Stimulated activated CD8-positive, alpha-beta memory T cell treated with anti-CD3 and anti-CD28 coated beads, Interleukin-4, amount 100 ng/mL, for 4 hours (primary cell): ENCODE measurements around the gene NEGR1.

Source experiments
- DNase-seq, 2 donors: peaks; one replicate each; pipeline ENCODE4 v3.0.0-alpha.2; 2020; ENCODE audit warnings: low read depth in 2 of 2, low spot score in 1 of 2

NEGR1 gene

GRCh38 chr1:72122099-72122880, 160.0 kb downstream of the NEGR1 start:
- no peak for DNase-seq

- DNase-seq = no peak
Observed at GRCh38 chr1:72119491-72119890, 162.8 kb downstream of the NEGR1 start.

DNA sequence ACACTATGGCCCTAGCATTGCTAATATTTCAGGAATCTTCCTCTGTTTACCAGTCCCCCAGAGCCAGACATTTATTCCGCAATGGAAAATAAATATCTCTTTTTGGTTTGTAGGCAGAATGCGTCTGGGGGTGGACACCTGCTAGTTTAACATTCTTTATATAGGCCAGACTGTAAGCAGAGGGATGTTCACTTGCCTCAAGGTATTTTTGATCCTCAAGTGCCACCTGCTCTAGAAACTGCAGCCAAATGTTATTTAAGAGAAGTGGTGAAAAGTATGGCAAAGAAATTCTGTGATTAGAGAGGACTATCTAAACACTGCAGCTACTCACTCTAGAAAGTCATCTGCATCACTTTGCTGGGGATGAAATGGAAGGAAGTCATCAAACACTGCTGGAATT, 164.7 kb downstream of the NEGR1 start:
- no peak for DNase-seq

- no peak for DNase-seq
Observed at GRCh38 chr1:72115290-72115689, 167.0 kb downstream of the NEGR1 start.

DNA sequence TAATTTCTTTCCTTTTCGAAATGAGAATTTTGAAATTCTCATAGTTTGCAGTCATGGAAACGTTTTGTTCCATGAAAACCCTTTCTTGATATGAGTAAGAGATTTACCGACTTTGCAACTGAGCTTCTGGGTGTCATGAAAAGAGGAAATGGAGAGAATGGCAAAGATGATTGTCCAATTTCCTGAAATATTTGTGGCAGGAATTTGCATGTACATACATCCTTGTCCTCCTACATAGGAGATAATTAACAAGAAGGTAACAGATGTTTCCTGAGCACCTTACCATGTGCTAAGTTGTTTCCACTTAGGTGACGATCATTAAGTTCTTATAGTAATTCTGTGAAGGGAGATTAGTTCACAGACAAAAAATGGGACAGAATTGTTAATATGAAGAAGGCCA, 170.7 kb downstream of the NEGR1 start:
- no peak for DNase-seq

GRCh38 chr1:72109916-72110315, 172.4 kb downstream of the NEGR1 start:
- DNase-seq = no peak

GRCh38 chr1:72105201-72105600, 177.1 kb downstream of the NEGR1 start:
- DNase-seq = no peak

DNA sequence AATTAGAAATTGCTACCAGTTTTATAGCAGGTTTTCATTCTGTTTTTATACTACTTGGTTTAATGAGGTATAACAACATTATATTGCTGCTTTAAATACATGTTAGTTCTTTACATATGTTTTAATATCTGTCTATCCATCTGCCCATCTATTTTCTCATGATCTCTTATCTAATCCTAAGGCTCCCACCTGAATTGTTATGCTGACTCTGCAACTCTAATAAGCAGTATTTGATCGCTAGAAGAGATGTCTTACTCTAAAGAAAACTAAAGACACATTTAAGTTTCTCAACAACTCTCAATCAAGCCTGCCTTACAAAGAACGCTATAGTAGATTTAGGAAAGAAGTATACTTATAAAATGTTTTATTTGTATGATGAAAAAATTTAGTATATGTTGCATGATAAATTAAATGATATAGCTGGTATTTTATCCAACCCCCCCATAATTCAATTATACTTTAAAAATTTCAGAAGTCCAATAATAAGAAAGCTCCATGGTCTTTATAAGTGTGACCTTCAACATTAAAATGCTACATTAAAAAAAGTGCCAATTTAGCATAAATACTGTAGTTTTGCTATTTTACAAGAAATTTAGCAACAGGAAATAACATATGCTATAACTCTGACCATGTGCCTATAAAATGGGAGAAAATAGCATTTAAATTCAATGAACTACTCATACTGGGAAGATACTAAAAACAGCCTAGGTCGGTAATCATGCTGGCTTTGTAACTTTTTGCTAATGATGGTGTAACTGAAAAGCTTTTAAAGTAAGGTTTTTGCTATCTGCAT, 180.3 kb downstream of the NEGR1 start:
- no peak for DNase-seq

DNA sequence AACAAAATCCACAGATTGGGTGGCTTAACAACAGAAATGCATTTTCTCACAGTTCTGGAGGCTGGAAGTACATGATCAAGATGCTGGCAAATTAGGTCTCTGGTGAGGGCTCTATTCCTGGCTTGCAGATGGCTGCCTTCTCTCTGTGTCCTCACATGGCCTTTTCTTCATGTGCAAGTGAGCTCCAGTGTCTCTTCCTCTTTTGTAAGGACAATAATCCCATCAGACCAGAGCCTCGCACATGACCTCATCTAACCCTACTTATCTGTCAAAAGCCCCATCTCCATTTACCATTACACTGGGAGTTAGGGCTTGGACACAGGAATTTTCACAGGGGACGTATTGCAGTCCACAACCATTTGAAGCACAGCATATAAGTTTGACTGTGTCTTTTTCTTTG, 181.6 kb downstream of the NEGR1 start:
- DNase-seq = no peak

GRCh38 chr1:72097851-72098570, 184.3 kb downstream of the NEGR1 start:
- no peak for DNase-seq

DNA sequence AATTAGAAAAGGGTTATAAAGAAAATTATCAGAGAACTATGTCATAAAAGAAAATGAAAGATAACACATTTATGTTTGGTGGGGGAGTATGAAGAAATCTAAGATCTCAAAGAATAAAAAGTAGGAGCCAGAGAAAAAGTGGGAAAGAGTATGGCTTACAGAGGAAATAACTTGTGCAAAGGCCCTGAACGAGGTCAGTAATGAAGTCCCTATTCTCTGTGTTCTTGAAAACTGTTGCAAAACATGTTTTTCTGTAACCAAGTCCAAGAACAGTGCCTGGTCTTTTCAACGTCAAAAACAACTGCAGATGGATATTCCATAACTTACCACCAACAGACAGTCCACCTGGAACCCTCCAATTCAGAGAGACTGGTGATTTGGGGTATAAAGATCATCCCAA, 188.1 kb downstream of the NEGR1 start:
- DNase-seq = no peak

DNA sequence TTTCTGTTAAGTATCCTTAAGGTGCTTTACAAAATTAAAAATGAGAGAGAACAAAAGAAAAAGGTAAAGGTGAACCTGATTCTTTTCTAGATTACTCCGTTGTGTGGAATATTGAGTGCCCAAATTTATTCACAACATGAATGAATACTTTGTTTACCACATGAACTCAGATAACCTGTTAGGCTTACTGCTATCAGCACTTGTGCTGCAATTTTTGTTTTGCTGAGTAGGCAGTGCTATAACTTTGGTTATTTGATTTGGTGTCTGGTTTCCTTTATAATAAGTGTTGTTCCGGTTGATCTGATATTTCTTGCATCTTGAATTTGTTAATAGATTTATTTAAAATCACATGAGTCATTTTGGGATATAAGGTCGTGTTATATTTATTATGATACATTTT, 195.9 kb downstream of the NEGR1 start:
- no peak for DNase-seq

DNA sequence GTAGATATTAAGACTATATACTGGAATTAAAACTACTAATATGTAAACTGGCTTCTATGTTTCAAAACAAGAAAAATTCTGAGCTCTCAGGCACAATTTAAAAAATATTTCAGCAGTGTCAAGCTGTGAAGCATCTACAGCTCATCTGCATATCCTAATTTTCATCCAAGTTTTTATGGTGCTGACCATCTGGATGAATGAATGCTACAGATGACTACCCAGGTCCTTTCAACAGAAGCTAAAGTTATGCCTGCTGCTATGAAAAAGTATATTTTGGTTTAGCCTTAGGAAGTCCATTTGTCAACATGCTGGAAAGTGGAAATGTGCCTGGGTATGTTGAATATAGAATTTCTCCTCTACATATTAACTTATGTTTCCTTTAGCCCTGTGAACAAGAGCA, 206.9 kb downstream of the NEGR1 start:
- DNase-seq = no peak

DNA sequence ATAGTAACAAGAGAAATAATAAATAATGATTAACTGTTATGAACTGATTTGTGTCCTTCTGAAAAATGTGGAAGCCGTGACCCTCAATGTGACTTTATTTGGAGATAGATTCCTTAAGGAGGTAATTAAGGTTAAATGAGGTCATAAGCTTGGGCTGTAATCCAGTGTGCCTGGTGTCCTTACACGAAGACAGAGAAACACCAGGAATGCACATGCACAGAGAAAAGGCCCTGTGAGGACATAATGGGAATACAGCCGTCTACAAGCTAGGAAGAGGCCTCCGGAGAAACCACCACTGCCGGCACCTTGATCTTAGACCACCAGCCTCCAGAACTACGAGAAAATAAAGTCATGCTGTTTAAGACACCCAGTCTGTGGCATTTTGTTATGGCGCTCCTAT, 215.9 kb downstream of the NEGR1 start:
- no peak for DNase-seq

DNA sequence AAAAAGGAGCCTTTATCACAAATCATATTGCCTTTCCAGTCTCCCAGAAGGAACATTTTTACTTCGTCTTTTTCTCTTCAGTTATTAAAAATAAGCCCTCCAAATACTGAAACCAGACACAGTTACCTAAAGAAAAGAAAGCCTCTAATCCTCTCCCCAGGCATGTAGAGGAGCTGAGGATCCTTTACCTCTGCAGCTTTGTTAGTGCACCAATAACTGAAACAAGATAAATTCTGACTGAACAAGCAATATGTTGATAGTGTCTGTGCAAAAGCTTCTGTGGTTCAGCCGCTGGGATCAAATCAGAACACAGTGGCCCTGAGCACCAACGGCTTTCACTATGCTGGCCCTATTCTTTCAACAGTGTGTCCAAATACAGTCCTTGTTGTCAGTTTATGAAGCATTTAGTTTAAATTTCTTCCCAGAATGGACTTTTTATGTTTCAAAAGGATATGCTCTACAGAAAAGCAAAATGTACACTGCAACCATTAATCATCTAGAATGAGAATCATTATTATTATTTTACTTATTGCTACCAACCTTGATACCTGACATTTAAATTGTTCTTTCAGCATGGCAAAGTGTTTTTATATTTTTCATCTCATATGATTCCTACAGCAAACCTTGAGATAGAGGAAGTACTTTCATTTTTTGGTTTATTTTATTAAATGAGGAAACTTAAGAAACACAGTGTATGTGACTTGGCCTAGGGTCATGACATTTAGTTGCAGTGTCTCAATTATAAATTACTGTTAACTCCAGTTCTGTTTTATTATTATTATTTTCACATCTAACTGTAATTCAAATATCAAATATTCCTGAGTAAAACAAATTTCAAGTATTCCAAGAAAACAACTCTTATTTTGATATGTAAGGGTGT, 217.9 kb downstream of the NEGR1 start:
- no peak for DNase-seq

GRCh38 chr1:72063364-72064044, 218.8 kb downstream of the NEGR1 start:
- no peak for DNase-seq

GRCh38 chr1:72062584-72062983, 219.8 kb downstream of the NEGR1 start:
- DNase-seq = no peak

GRCh38 chr1:72060466-72061245, 221.7 kb downstream of the NEGR1 start:
- DNase-seq = no peak

- no peak for DNase-seq
Observed at GRCh38 chr1:72056516-72056915, 225.8 kb downstream of the NEGR1 start.

GRCh38 chr1:72051538-72051937, 230.8 kb downstream of the NEGR1 start:
- no peak for DNase-seq
